ENCODE results near the gene MALRD1.

MALRD1 gene

GRCh38 chr10:19049567-19049966 lies 966 bp downstream of the MALRD1 start:
- Histone ChIP-seq H3K4me3 (ENCODE audit: control insufficient read depth in 1 of 7, extremely low read depth in 1 of 7, insufficient read depth in 4 of 7, low read depth in 2 of 7, low read length in 6 of 7) (no peak overlapping the region), H3K36me3 (ENCODE audit: control insufficient read depth in 4 of 4, insufficient read depth in 4 of 4, low read length in 3 of 4) (no peaks in the 10 kb centered on the region), H3K27ac (ENCODE audit: insufficient read depth in 1 of 2, low read depth in 1 of 2, low read length in 2 of 2, poor library complexity in 1 of 2, severe bottlenecking in 2 of 2) (no peak overlapping the region), H3K4me1 (ENCODE audit: control extremely low read depth in 1 of 4, control insufficient read depth in 4 of 4, insufficient read depth in 4 of 4, low read length in 3 of 4) (no peaks in the 10 kb centered on the region), H3K9me3 (ENCODE audit: control extremely low read depth in 1 of 5, control insufficient read depth in 4 of 5, insufficient read depth in 2 of 5, low read depth in 1 of 5, low read length in 4 of 5) (no peaks in the 10 kb centered on the region), H3K27me3 (replicated peaks in 2 of 5; ENCODE audit: control insufficient read depth in 4 of 5, insufficient read depth in 5 of 5, low read length in 4 of 5) (no peaks in the 10 kb centered on the region)
- WGBS (ENCODE audit: insufficient coverage) = 80% methylated on average over 2 of the region's 2 CpGs
- ChIA-PET CTCF (no interaction called here), POLR2A (no interaction called here)
- no peak for DNase-seq

- H3K4me3 ChIP-seq (ENCODE audit: control insufficient read depth in 1 of 7, extremely low read depth in 1 of 7, insufficient read depth in 4 of 7, low read depth in 2 of 7, low read length in 6 of 7) = no peak overlapping the region
- POLR2A ChIA-PET = interaction anchor here (0.7 kb wide), 1 partner anchor 112 kb away, joined by 3 read pairs; no protein-coding TSS in a partner anchor
- H3K27me3 ChIP-seq (replicated peaks in 2 of 5; ENCODE audit: control insufficient read depth in 4 of 5, insufficient read depth in 5 of 5, low read length in 4 of 5) = no peaks in the 10 kb centered on the region
- WGBS (ENCODE audit: insufficient coverage) = no CpG with 5 or more reads among the region's 5 CpGs
- no peaks in the 10 kb centered on the region for H3K9me3 ChIP-seq (ENCODE audit: control extremely low read depth in 1 of 5, control insufficient read depth in 4 of 5, insufficient read depth in 2 of 5, low read depth in 1 of 5, low read length in 4 of 5)
- H3K27ac ChIP-seq (ENCODE audit: insufficient read depth in 1 of 2, low read depth in 1 of 2, low read length in 2 of 2, poor library complexity in 1 of 2, severe bottlenecking in 2 of 2) = no peak overlapping the region
- H3K36me3 ChIP-seq (ENCODE audit: control insufficient read depth in 4 of 4, insufficient read depth in 4 of 4, low read length in 3 of 4) = no peaks in the 10 kb centered on the region
- DNase-seq = no peak
- H3K4me1 ChIP-seq (ENCODE audit: control extremely low read depth in 1 of 4, control insufficient read depth in 4 of 4, insufficient read depth in 4 of 4, low read length in 3 of 4) = no peaks in the 10 kb centered on the region
- CTCF ChIA-PET = no interaction called here
These were observed 5.8 kb downstream of the MALRD1 start for GRCh38 chr10:19054289-19054835.

- Histone ChIP-seq H3K4me3 (ENCODE audit: control insufficient read depth in 1 of 7, extremely low read depth in 1 of 7, insufficient read depth in 4 of 7, low read depth in 2 of 7, low read length in 6 of 7) (no peak overlapping the region), H3K27ac (ENCODE audit: insufficient read depth in 1 of 2, low read depth in 1 of 2, low read length in 2 of 2, poor library complexity in 1 of 2, severe bottlenecking in 2 of 2) (no peak overlapping the region), H3K4me1 (ENCODE audit: control extremely low read depth in 1 of 4, control insufficient read depth in 4 of 4, insufficient read depth in 4 of 4, low read length in 3 of 4) (no peaks in the 10 kb centered on the region), H3K9me3 (ENCODE audit: control extremely low read depth in 1 of 5, control insufficient read depth in 4 of 5, insufficient read depth in 2 of 5, low read depth in 1 of 5, low read length in 4 of 5) (no peaks in the 10 kb centered on the region), H3K27me3 (replicated peaks in 2 of 5; ENCODE audit: control insufficient read depth in 4 of 5, insufficient read depth in 5 of 5, low read length in 4 of 5) (no peaks in the 10 kb centered on the region), H3K36me3 (ENCODE audit: control insufficient read depth in 4 of 4, insufficient read depth in 4 of 4, low read length in 3 of 4) (no peaks in the 10 kb centered on the region)
- ChIA-PET POLR2A (no interaction called here), CTCF (no interaction called here)
- DNase-seq = no peak
- WGBS (ENCODE audit: insufficient coverage) = no CpG with 5 or more reads among the region's 4 CpGs
These were observed 9.4 kb downstream of the MALRD1 start for GRCh38 chr10:19058046-19058445.

- H3K4me1 ChIP-seq (ENCODE audit: control extremely low read depth in 1 of 4, control insufficient read depth in 4 of 4, insufficient read depth in 4 of 4, low read length in 3 of 4) = no peaks in the 10 kb centered on the region
- no peak for DNase-seq
- POLR2A ChIA-PET = no interaction called here
- H3K4me3 ChIP-seq (ENCODE audit: control insufficient read depth in 1 of 7, extremely low read depth in 1 of 7, insufficient read depth in 4 of 7, low read depth in 2 of 7, low read length in 6 of 7) = no peak overlapping the region
- no peaks in the 10 kb centered on the region for H3K36me3 ChIP-seq (ENCODE audit: control insufficient read depth in 4 of 4, insufficient read depth in 4 of 4, low read length in 3 of 4)
- WGBS (ENCODE audit: insufficient coverage) = no CpG with 5 or more reads among the region's 6 CpGs
- H3K9me3 ChIP-seq (ENCODE audit: control extremely low read depth in 1 of 5, control insufficient read depth in 4 of 5, insufficient read depth in 2 of 5, low read depth in 1 of 5, low read length in 4 of 5) = no peaks in the 10 kb centered on the region
- CTCF ChIA-PET = no interaction called here
- no peak overlapping the region for H3K27ac ChIP-seq (ENCODE audit: insufficient read depth in 1 of 2, low read depth in 1 of 2, low read length in 2 of 2, poor library complexity in 1 of 2, severe bottlenecking in 2 of 2)
- H3K27me3 ChIP-seq (replicated peaks in 2 of 5; ENCODE audit: control insufficient read depth in 4 of 5, insufficient read depth in 5 of 5, low read length in 4 of 5) = no peaks in the 10 kb centered on the region
These were observed 15.4 kb downstream of the MALRD1 start for GRCh38 chr10:19063986-19064385.

- CTCF ChIA-PET = no interaction called here
- H3K4me3 ChIP-seq (ENCODE audit: control insufficient read depth in 1 of 7, extremely low read depth in 1 of 7, insufficient read depth in 4 of 7, low read depth in 2 of 7, low read length in 6 of 7) = no peak overlapping the region
- H3K36me3 ChIP-seq (ENCODE audit: control insufficient read depth in 4 of 4, insufficient read depth in 4 of 4, low read length in 3 of 4) = no peaks in the 10 kb centered on the region
- H3K27me3 ChIP-seq (replicated peaks in 2 of 5; ENCODE audit: control insufficient read depth in 4 of 5, insufficient read depth in 5 of 5, low read length in 4 of 5) = no peaks in the 10 kb centered on the region
- H3K27ac ChIP-seq (ENCODE audit: insufficient read depth in 1 of 2, low read depth in 1 of 2, low read length in 2 of 2, poor library complexity in 1 of 2, severe bottlenecking in 2 of 2) = no peak overlapping the region
- H3K4me1 ChIP-seq (ENCODE audit: control extremely low read depth in 1 of 4, control insufficient read depth in 4 of 4, insufficient read depth in 4 of 4, low read length in 3 of 4) = no peaks in the 10 kb centered on the region
- H3K9me3 ChIP-seq (ENCODE audit: control extremely low read depth in 1 of 5, control insufficient read depth in 4 of 5, insufficient read depth in 2 of 5, low read depth in 1 of 5, low read length in 4 of 5) = no peaks in the 10 kb centered on the region
- WGBS (ENCODE audit: insufficient coverage) = 96% methylated on average over 5 of the region's 7 CpGs
- no peak for DNase-seq
- POLR2A ChIA-PET = no interaction called here
These were observed 23.3 kb downstream of the MALRD1 start for GRCh38 chr10:19071946-19072345.

- H3K4me3 ChIP-seq (ENCODE audit: control insufficient read depth in 1 of 7, extremely low read depth in 1 of 7, insufficient read depth in 4 of 7, low read depth in 2 of 7, low read length in 6 of 7) = no peak overlapping the region
- H3K27me3 ChIP-seq (replicated peaks in 2 of 5; ENCODE audit: control insufficient read depth in 4 of 5, insufficient read depth in 5 of 5, low read length in 4 of 5) = no peaks in the 10 kb centered on the region
- ChIA-PET CTCF (no interaction called here), POLR2A (no interaction called here)
- no peak for DNase-seq
- no peak overlapping the region for H3K27ac ChIP-seq (ENCODE audit: insufficient read depth in 1 of 2, low read depth in 1 of 2, low read length in 2 of 2, poor library complexity in 1 of 2, severe bottlenecking in 2 of 2)
- no peaks in the 10 kb centered on the region for H3K4me1 ChIP-seq (ENCODE audit: control extremely low read depth in 1 of 4, control insufficient read depth in 4 of 4, insufficient read depth in 4 of 4, low read length in 3 of 4)
- H3K9me3 ChIP-seq (ENCODE audit: control extremely low read depth in 1 of 5, control insufficient read depth in 4 of 5, insufficient read depth in 2 of 5, low read depth in 1 of 5, low read length in 4 of 5) = peaks cover 0 to 1% (median 0%) of the 10 kb centered on the region in 5 experiments
- H3K36me3 ChIP-seq (ENCODE audit: control insufficient read depth in 4 of 4, insufficient read depth in 4 of 4, low read length in 3 of 4) = no peaks in the 10 kb centered on the region
These were observed 28.7 kb downstream of the MALRD1 start for GRCh38 chr10:19077276-19077675.

GRCh38 chr10:19096501-19097073 lies 48.0 kb downstream of the MALRD1 start:
- H3K27me3 ChIP-seq (replicated peaks in 2 of 5; ENCODE audit: control insufficient read depth in 4 of 5, insufficient read depth in 5 of 5, low read length in 4 of 5) = no peaks in the 10 kb centered on the region
- CTCF ChIA-PET = no interaction called here
- no peak for DNase-seq
- H3K4me1 ChIP-seq (ENCODE audit: control extremely low read depth in 1 of 4, control insufficient read depth in 4 of 4, insufficient read depth in 4 of 4, low read length in 3 of 4) = no peaks in the 10 kb centered on the region
- POLR2A ChIA-PET = interaction anchor here (1.1 kb wide), 1 partner anchor 39 kb away, joined by 5 read pairs; no protein-coding TSS in a partner anchor
- no peak overlapping the region for H3K4me3 ChIP-seq (ENCODE audit: control insufficient read depth in 1 of 7, extremely low read depth in 1 of 7, insufficient read depth in 4 of 7, low read depth in 2 of 7, low read length in 6 of 7)
- H3K27ac ChIP-seq (ENCODE audit: insufficient read depth in 1 of 2, low read depth in 1 of 2, low read length in 2 of 2, poor library complexity in 1 of 2, severe bottlenecking in 2 of 2) = no peak overlapping the region
- 91% methylated on average over 4 of the region's 5 CpGs for WGBS (ENCODE audit: insufficient coverage)
- no peaks in the 10 kb centered on the region for H3K9me3 ChIP-seq (ENCODE audit: control extremely low read depth in 1 of 5, control insufficient read depth in 4 of 5, insufficient read depth in 2 of 5, low read depth in 1 of 5, low read length in 4 of 5)
- H3K36me3 ChIP-seq (ENCODE audit: control insufficient read depth in 4 of 4, insufficient read depth in 4 of 4, low read length in 3 of 4) = no peaks in the 10 kb centered on the region
